ENCODE results near the gene AHNAK2.
"Not testable (repeated sequence)": the region's sequence is repeated elsewhere in the genome, so short reads cannot be mapped to it uniquely, and the experiment has no call there.

Gene AHNAK2

DNA sequence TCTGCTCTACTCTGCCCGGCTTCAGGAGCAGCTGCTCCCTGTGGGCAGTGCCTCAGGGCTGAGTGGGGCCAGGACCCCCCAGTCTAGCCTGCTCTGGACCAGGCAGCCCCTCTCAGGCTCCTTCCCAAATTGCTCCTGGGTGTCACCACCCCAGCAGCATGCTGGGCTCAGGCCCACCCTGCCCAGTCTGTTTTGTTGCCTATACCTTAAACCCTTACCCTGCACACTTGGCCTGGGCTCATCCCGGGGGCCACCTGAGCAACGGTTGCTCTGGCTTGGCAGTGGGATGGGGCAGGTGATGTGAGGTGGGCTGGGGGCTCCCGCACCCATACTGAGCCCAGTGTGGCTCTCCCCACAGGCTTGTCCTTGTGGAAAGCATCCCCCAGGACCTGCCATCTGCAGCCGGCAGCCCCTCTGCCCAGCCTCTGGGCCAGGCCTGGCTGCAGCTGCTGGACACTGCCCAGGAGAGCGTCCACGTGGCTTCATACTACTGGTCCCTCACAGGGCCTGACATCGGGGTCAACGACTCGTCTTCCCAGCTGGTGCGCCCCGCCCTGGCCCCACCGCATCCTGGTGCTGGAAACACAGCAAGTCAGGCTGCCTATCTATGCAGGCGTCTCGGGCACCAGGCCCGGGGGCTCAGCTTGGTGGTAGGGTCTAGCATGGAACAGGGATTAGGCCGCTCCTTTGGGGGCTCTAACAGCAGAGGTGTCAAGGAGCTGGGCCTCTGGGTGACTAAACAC lies 49.6 kb downstream of the AHNAK2 start:
- DNase-seq (ENCODE audit: low read depth in 1 of 2, low spot score in 1 of 2): no peak
- in situ Hi-C loops (cut with HindIII; ENCODE audit: low pct_unique_long_range_greater_than_20kb, low sequenced_read_pairs): no loop called here

DNA sequence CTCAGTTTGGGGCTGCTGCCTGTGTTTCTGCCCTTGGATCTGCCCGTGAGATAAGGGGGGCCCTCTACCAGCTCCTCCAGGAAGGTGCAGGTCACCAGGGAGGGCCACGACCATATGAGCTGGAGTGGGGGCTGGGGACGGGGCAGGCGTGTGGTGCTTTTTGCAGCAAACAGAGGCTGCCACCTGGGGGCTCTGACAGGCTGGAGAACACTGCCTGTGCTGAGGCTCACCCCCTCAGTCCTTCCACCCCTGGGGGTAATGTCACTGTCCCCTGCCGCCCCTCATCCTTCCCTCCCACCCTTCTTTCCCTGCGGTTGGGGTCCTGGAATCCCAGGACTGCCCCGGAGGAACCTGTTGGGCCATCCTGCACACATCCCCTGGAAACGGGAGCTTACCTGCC lies 50.3 kb downstream of the AHNAK2 start:
- DNase-seq (ENCODE audit: low read depth in 1 of 2, low spot score in 1 of 2): no peak
- TF ChIP-seq JUND (IDR thresholded peaks at IDR 0.05; ENCODE audit: low read depth): no peak
- in situ Hi-C loops (cut with HindIII; ENCODE audit: low pct_unique_long_range_greater_than_20kb, low sequenced_read_pairs): no loop called here

More for the DNA sequence above, 49.6 kb downstream of the AHNAK2 start:
- TF ChIP-seq JUND (IDR thresholded peaks at IDR 0.05; ENCODE audit: low read depth): no peak

DNA sequence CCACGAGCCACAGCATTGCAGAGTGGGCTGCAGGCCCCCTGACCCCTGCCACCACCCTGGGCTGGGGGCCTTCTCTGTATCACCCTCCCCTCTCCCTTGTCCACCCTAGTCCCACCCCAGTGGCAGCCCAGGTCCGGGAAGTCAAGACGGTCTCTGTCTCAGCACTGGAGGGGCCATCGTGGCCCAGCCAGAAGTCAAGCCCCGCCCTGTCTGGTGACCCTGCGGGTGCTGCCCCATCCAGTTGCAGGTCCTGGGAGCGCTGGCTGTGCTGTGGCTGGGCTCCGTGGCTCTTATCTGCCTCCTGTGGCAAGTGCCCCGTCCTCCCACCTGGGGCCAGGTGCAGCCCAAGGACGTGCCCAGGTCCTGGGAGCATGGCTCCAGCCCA lies 50.8 kb downstream of the AHNAK2 start:
- in situ Hi-C loops (cut with HindIII; ENCODE audit: low pct_unique_long_range_greater_than_20kb, low sequenced_read_pairs): no loop called here
- no peak for TF ChIP-seq JUND (IDR thresholded peaks at IDR 0.05; ENCODE audit: low read depth)

DNA sequence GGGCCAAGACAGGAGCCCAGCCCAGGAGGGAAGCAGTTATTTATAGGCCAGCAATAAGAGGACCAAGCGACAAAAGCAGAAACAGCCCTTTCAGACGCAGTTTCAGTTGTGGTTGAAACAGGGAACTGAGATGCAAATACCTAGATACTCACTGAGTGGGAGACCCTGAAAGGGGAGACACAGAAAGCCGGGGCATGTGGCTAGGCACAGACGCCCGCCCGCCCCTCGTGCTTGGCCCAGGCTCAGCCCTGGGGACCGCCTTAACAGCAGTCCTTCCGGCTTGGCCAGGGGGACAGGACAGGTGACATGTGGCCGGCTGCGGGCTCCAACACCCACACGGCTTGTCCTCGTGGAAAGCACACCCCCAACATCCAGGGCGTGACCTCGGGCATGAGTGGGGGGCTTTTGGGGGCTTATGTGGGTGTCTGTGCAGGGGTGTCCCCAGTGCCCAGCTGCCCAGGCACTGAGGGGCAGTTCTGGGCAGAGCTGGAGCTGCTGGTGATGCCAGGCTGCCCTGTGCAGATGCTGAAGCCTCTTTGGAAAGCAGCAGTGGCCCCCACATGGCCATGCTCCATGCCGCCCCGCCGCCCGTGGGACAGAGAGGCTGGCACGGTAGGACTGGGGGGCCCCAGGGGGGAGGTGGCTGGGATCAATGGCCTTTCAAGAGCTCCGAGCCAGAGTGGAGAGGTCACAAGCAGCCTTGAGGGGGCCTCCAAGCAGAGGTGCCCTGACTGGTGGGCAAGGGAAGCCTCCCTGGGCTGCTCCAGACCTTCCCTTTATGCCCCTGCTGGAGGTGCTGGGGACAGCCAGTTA lies 51.3 kb downstream of the AHNAK2 start:
- in situ Hi-C loops (cut with HindIII; ENCODE audit: low pct_unique_long_range_greater_than_20kb, low sequenced_read_pairs): no loop called here
- no peak for TF ChIP-seq JUND (IDR thresholded peaks at IDR 0.05; ENCODE audit: low read depth)
- no peak for DNase-seq (ENCODE audit: low read depth in 1 of 2, low spot score in 1 of 2)

More for the DNA sequence above, 50.8 kb downstream of the AHNAK2 start:
- DNase-seq (ENCODE audit: low read depth in 1 of 2, low spot score in 1 of 2): no peak

DNA sequence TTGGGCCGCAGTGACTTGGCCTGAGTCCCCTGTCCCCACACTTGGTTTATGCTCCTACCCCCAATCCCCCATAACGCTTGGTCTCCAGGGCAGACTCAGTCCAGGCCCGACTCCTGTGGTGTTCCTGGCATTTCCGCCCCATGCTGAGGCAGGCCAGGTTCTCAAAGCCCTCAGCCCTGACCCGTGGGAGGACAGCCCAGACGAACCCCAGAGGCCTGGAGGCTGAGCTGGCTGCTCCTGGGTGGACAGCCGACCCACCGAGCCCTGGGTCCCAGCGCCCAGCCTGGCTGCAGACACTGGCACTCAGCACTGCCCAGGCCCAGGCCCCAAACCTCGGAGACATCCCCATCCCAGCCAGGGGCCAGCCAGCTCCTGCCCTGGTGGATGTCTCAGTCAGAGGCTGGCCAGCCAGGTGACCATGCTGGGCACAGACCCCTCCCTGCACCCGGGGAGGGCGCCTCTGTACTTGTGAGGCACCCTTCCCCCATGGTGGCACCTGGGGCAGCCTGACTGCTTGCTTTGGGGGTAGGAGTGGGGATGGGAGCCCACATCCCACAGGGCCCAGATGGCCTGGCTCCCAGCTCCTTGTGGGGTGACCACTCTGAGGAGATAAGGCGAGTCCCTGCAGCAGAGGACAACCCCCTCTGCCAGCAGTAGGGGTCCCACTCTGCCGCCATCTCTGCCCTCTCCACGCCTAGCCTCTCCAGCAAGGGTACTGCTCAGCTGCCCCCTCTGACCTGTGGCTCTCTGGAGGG lies 52.1 kb downstream of the AHNAK2 start:
- in situ Hi-C loops (cut with HindIII; ENCODE audit: low pct_unique_long_range_greater_than_20kb, low sequenced_read_pairs): no loop called here
- DNase-seq (ENCODE audit: low read depth in 1 of 2, low spot score in 1 of 2): no peak
- no peak for TF ChIP-seq JUND (IDR thresholded peaks at IDR 0.05; ENCODE audit: low read depth)

DNA sequence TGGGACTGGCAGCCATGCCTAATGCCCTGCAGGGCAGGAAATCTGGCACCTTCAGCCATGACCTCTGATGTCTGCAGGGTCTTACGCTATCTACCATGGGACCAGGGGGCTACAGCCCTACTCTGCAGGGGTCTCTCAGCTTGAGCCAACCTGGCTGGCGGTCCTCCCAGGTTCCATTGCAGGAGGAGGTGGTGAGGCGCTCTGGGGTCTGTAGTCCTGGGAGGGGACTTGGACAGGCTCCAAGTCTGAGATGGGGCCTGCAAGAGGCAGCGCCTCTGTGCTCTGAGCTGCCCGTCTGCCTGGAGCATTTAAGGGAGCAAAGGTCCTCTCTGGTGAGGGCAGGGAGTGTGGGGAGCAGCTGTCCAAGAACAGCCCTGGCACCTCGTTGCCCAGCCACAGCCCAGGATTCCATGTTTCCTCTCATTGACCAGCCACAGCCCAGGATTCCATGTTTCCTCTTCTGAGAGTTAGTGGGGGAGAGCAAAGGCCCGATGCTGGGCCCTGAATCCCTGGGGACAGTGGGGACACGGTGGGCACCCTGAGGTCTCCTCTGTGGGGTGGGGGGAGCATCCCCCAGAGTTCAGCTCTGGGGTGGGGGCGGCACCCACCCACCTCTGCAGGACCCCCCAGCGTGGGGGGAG lies 52.8 kb downstream of the AHNAK2 start:
- DNase-seq (ENCODE audit: low read depth in 1 of 2, low spot score in 1 of 2): no peak
- TF ChIP-seq JUND (IDR thresholded peaks at IDR 0.05; ENCODE audit: low read depth): no peak
- in situ Hi-C loops (cut with HindIII; ENCODE audit: low pct_unique_long_range_greater_than_20kb, low sequenced_read_pairs): no loop called here

DNA sequence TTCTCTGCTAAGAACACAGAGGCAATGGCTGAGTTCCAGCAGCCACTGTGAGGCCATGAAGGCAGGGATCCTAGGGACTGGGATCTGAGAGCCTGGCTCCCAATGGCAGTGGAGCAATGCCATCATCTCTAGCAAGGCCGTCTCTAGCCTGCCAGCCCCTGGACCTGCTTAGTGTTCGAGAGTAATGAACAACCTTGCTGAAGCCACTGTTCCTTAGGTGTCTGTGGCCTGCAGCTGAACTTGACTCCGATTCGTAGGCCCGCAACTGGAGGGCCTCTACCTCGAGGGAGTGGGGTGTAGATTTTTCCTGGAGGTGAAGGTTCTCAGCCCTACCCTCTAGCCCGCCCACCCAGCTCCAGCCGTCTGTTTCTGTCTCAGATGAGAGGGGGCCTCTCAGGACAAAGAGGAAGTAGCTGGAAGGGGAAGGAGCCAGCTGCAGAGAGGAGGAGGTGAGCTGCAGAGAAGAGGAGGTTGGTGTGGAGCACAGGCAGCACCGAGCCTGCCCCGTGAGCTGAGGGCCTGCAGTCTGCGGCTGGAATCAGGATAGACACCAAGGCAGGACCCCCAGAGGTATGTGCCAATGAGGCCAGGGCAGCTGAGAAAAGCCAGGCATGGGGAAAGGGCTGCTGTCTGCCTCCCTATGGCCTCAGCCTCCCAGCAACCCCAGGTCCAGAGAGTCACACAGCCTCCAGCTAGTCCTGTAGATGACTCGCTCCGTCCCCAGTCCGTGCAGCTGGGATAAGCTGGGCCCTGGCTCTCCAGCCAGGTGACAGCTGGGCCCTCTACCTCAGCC lies 53.6 kb downstream of the AHNAK2 start, which contains the start of gene PLD4:
TSS of gene PLD4 (plus strand) at position 459 of the 793 bp plus-strand sequence. CDS start 2,262 bp downstream, outside the sequence.
- in situ Hi-C loops (cut with HindIII; ENCODE audit: low pct_unique_long_range_greater_than_20kb, low sequenced_read_pairs): no loop called here
- no peak for DNase-seq (ENCODE audit: low read depth in 1 of 2, low spot score in 1 of 2)
- no peak for TF ChIP-seq JUND (IDR thresholded peaks at IDR 0.05; ENCODE audit: low read depth)

DNA sequence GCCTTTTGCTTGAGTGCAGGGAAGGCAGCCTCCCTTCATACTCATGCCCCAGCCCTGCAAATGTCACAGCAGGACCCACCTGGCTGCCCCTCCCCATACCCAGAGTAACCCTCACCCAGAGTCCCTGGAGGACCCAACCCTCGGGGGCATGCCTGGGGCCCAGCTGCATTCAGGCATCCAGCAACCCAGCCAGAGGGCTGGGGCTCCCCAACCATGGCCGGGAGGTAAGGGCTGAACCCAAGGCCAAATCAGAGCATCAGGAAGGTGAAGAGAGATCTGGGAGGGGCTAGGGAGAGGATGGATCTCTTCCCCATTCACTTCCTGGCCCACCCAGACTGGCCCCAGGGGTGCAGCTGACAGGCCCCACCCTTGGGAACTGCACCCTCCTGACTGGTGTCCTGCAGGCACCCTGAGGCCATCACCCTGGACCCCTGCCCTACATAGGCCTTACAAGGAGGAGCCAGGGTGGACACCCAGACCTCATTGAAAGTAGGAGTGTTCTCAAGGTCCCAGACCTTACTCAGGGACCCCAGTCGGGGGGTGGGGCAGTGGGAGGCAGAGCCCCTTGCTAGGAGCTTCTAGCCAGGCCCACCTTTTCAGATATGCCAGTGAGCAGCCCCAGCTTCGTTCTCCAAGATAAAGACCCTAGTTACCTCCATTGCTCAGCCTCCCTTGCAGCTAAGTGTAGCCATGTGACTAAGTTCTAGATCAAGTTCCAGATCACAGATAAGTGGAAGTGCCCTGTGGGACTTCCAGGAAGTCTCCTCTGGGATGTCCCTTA lies 54.3 kb downstream of the AHNAK2 start:
- TF ChIP-seq JUND (IDR thresholded peaks at IDR 0.05; ENCODE audit: low read depth): no peak
- in situ Hi-C loops (cut with HindIII; ENCODE audit: low pct_unique_long_range_greater_than_20kb, low sequenced_read_pairs): no loop called here
- DNase-seq (ENCODE audit: low read depth in 1 of 2, low spot score in 1 of 2): no peak

DNA sequence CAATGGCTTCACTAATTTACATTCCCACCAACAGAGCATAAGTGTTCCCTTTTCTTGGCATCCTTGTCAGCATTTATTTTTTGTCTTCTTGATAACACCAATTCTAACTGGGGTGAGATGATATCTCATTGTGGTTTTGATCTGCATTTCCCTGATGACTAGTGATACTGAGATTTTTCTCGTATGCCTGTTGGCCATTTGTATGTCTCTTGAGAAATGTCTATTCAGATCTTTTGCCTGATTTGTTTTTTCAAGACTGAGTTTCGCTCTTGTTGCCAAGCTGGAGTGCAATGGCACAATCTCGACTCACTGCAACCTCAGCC lies 58.2 kb downstream of the AHNAK2 start:
- no peak for DNase-seq (ENCODE audit: low read depth in 1 of 2, low spot score in 1 of 2)
- in situ Hi-C loops (cut with HindIII; ENCODE audit: low pct_unique_long_range_greater_than_20kb, low sequenced_read_pairs): no loop called here
- TF ChIP-seq JUND (IDR thresholded peaks at IDR 0.05; ENCODE audit: low read depth): no peak

DNA sequence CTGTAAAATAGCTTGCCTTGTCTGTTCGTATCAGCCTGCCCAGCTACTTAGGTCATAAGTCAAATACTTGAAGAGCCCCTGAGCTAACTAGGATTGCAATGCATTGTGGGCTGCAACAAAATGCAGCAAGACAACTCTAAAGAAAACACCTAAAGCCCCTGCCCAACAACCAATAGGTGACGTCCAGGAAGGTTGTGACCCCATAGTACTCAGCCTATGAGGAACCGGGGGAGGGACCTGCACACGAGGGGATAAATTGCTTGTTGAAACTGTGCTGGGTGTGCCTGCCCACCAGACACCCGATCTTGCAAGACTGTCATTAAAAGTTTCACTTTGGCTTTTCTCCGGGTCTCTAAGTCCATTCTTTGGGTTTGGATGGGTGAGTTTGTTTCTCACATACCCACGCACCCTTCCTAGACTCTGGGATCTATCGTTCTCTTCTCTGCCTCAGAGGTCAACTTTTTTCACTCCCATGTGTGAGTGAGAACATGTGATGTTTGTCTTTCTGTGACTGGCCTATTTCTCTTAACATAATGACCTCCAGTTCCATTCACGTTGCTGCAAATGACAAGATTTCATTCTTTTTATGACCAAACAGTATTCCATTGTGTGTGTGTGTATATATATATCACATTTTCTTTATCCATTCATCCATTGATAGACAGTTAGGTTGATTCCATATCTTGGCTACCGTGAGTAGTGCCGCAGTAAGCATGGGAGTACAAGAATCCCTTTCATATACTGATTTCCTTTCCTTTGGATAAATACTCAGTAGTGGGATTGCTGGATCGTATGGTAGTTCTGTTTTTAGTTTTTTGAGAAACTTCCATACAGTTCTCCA lies 58.8 kb downstream of the AHNAK2 start:
- in situ Hi-C loops (cut with HindIII; ENCODE audit: low pct_unique_long_range_greater_than_20kb, low sequenced_read_pairs); DNase-seq (ENCODE audit: low read depth in 1 of 2, low spot score in 1 of 2): not testable (repeated sequence)

All from T47D (cell line).